ENCODE measurements around the gene COP1.

The COP1 gene

GRCh38 chr1:176225911-176226310, 18.8 kb upstream of the COP1 start:
- Histone ChIP-seq H3K4me3 (no peak overlapping the region), H3K27ac (no peak overlapping the region)
- DNase-seq (ENCODE audit: low spot score): no peak
- TF ChIP-seq CTCF (IDR thresholded peaks at IDR 0.05): no peak

- DNase-seq (ENCODE audit: low spot score): no peak
- no peak for TF ChIP-seq CTCF (IDR thresholded peaks at IDR 0.05)
- Histone ChIP-seq H3K27ac (no peak overlapping the region), H3K4me3 (no peak overlapping the region)
Measured at GRCh38 chr1:176225479-176225875, 18.4 kb upstream of the COP1 start.

GRCh38 chr1:176222196-176222595, 15.1 kb upstream of the COP1 start:
- DNase-seq (ENCODE audit: low spot score): no peak
- TF ChIP-seq CTCF (IDR thresholded peaks at IDR 0.05): no peak
- no peak overlapping the region for H3K27ac ChIP-seq
- H3K4me3 ChIP-seq: no peak overlapping the region

DNA sequence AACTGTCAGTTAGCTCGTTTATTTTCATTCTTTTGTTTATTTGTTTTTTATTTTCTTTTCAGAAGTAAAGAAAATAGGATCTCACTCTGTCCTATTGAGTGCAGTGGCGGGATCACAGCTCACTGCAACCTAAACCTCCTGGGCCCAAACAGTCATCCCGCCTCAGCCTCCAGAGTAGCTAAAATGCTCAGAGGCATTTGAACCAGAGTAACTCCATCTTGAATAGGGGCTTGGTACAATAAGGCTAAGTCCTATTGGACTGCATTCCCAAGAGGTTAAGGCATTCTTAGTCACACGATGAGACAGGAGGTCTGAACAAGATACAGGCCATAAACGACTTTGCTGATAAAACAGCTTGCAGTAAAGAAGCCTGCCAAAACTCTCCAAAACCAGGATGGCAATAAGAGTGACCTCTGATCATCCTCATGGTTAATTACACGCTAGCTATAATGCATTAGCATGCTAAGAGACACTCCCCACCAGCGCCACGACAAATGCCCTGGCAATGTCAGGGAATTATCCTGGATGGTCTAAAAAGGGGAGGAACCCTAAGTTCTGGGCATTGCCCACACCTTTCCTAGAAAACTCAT, 13.1 kb upstream of the COP1 start:
- no peak for DNase-seq (ENCODE audit: low spot score)
- TF ChIP-seq CTCF (IDR thresholded peaks at IDR 0.05): no peak
- H3K27ac ChIP-seq: no peak overlapping the region
- no peak overlapping the region for H3K4me3 ChIP-seq

- Histone ChIP-seq H3K4me3 (no peak overlapping the region), H3K27ac (no peak overlapping the region)
- no peak for DNase-seq (ENCODE audit: low spot score)
- TF ChIP-seq CTCF (IDR thresholded peaks at IDR 0.05): no peak
Measured at GRCh38 chr1:176217461-176218099, 10.5 kb upstream of the COP1 start.

GRCh38 chr1:176216031-176216430, 8.9 kb upstream of the COP1 start:
- TF ChIP-seq CTCF (IDR thresholded peaks at IDR 0.05): no peak
- H3K27ac ChIP-seq: no peak overlapping the region
- H3K4me3 ChIP-seq: no peak overlapping the region
- DNase-seq (ENCODE audit: low spot score): no peak

Data from coronary artery (tissue), 2 donors.